ENCODE results near the gene SNX1.

Gene SNX1

GRCh38 chr15:64146885-64147681, 51.3 kb downstream of the SNX1 start:
- DNase-seq = peak; percentile 26

GRCh38 chr15:64148168-64148567, 52.4 kb downstream of the SNX1 start:
- no peak for DNase-seq

GRCh38 chr15:64148581-64148980, 52.8 kb downstream of the SNX1 start:
- no peak for DNase-seq

- peak; percentile 73 for DNase-seq
Observed at GRCh38 chr15:64149424-64149823, 53.6 kb downstream of the SNX1 start.

GRCh38 chr15:64149893-64150578, 54.3 kb downstream of the SNX1 start:
- DNase-seq = no peak

- DNase-seq = peak; percentile 76
Observed at GRCh38 chr15:64151727-64152506, 56.1 kb downstream of the SNX1 start, which contains the start of gene SNX22. TSS of gene SNX22 (plus strand) at chr15:64151731. CDS start at chr15:64151776, 45 bp downstream.

GRCh38 chr15:64152507-64153387, 57.0 kb downstream of the SNX1 start:
- peak; percentile 72 for DNase-seq

GRCh38 chr15:64153480-64154367, 57.9 kb downstream of the SNX1 start:
- peak; percentile 96 for DNase-seq

- no peak for DNase-seq
Observed at GRCh38 chr15:64155802-64156651, 60.2 kb downstream of the SNX1 start.

GRCh38 chr15:64156652-64157331, 61.0 kb downstream of the SNX1 start:
- no peak for DNase-seq

- no peak for DNase-seq
Observed at GRCh38 chr15:64157599-64158125, 61.9 kb downstream of the SNX1 start.

GRCh38 chr15:64158363-64159134, 62.8 kb downstream of the SNX1 start:
- DNase-seq = no peak

- no peak for DNase-seq
Observed at GRCh38 chr15:64161688-64162477, 66.1 kb downstream of the SNX1 start.

GRCh38 chr15:64162478-64162868, 66.7 kb downstream of the SNX1 start:
- no peak for DNase-seq

- DNase-seq = peak; percentile 99
Observed at GRCh38 chr15:64162869-64163658, 67.3 kb downstream of the SNX1 start, which contains the start of gene PPIB. TSS of gene PPIB (minus strand) at chr15:64163022. CDS start at chr15:64162986, 36 bp downstream.

GRCh38 chr15:64163659-64164362, 68.0 kb downstream of the SNX1 start:
- no peak for DNase-seq
